CD8-positive, alpha-beta memory T cell (primary cell): ENCODE data around the gene PRSS56. TPM values are rescaled to one million over a fixed set of nuclear protein-coding genes. Genes with fewer than 3 reads are reported as not detected.

Source experiments
- polyA plus RNA-seq: library from polyadenylated mRNA; unstranded; fragments of 300-500 nt; fragmentation: Illumina TruSeq; gene quantifications from one replicate; pipeline ENCODE4 v1.2.3, GENCODE V29; 2021
- total RNA-seq, 2 experiments: library from RNA; stranded (reverse); gene quantifications; one replicate each; pipeline ENCODE4 v1.2.3, GENCODE V29; 2021

Gene PRSS56
- total and polyA plus RNA-seq, 3 experiments from 2014 or later, result not detected

Other genes with a start within 250 kb of the PRSS56 start
- gene ALPP, start 141.6 kb upstream of the PRSS56 start, total RNA-seq, result not detected
- not detected for gene ALPP, start 141.6 kb upstream of the PRSS56 start, polyA plus RNA-seq
- gene ALPG, start 113.5 kb upstream of the PRSS56 start, total RNA-seq, result not detected
- gene ALPG, start 113.5 kb upstream of the PRSS56 start, polyA plus RNA-seq, result not detected
- gene ALPI, start 64.2 kb upstream of the PRSS56 start, total RNA-seq, result not detected
- not detected for gene ALPI, start 64.2 kb upstream of the PRSS56 start, polyA plus RNA-seq
- not detected for gene ECEL1, start 32.6 kb upstream of the PRSS56 start, total RNA-seq
- gene ECEL1, start 32.6 kb upstream of the PRSS56 start, polyA plus RNA-seq, result not detected
- not detected for gene CHRND, start 5.8 kb downstream of the PRSS56 start, total RNA-seq
- not detected for gene CHRND, start 5.8 kb downstream of the PRSS56 start, polyA plus RNA-seq
- gene CHRNG, start 19.3 kb downstream of the PRSS56 start, total RNA-seq, result not detected
- gene CHRNG, start 19.3 kb downstream of the PRSS56 start, polyA plus RNA-seq, result not detected
- 1 to 10 TPM; 6.5 to 7.0 TPM for gene TIGD1, start 30.2 kb downstream of the PRSS56 start, total RNA-seq
- 6.4 TPM for gene TIGD1, start 30.2 kb downstream of the PRSS56 start, polyA plus RNA-seq
- 10 to 100 TPM; 68.8 to 76.5 TPM for gene EIF4E2, start 30.3 kb downstream of the PRSS56 start, total RNA-seq
- gene EIF4E2, start 30.3 kb downstream of the PRSS56 start, polyA plus RNA-seq, result 73.2 TPM
- under 1 TPM; 0.22 to 0.33 TPM for gene EFHD1, start 113.2 kb downstream of the PRSS56 start, total RNA-seq
- gene EFHD1, start 113.2 kb downstream of the PRSS56 start, polyA plus RNA-seq, result 1.6 TPM
- gene GIGYF2, start 176.9 kb downstream of the PRSS56 start, total RNA-seq, result 10 to 100 TPM; 54.7 to 55.8 TPM
- gene GIGYF2, start 176.9 kb downstream of the PRSS56 start, polyA plus RNA-seq, result 27.2 TPM